Activated CD4-positive, alpha-beta T cell treated with anti-CD3 and anti-CD28 coated beads for 48 hours (primary cell): Measurements from ENCODE around the gene SMARCA1.

Experiments used
- DNase-seq: peaks from one replicate; pipeline ENCODE4 v3.0.0-alpha.2; 2020

SMARCA1 gene

DNA sequence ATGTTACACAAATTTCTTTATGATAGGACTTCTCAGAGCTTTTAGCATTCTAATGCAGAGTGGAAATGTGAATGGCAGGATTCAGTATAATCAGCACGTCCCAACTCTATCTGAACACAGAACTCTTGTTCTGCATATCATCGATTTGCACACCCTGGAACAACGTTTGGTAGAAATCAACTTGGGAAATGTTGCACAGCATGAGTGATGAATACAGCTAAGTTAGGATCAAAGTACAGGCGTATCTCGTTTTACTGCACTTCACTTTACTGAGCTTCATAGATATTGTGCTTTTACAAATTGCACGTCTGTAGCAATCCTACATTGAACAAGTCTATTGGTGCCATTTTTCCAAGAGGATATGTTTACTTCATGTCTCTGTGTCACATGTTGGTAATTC is 70.8 kb downstream of the SMARCA1 start:
- DNase-seq: no peak

- DNase-seq: no peak
Observed at GRCh38 chrX:129450123-129450522, 73.2 kb downstream of the SMARCA1 start.

DNA sequence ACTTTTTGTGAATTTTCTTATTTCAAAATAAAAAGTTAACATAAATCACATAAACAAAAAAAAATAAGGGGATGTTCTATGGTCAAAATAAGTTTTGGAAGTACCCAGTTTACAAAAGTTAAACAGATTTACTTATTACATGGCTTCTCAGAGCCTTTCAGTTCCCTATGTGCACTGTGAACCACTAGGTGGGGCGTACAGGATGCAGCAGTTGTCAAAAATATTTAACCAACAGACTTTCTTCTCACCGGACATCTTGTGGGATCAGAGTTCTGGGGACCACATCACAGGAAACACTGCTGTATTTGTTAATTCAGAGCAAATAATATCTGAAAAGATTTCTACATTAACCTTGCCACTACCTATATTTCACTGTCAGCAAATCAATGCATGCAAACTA is 74.1 kb downstream of the SMARCA1 start:
- DNase-seq: no peak

DNA sequence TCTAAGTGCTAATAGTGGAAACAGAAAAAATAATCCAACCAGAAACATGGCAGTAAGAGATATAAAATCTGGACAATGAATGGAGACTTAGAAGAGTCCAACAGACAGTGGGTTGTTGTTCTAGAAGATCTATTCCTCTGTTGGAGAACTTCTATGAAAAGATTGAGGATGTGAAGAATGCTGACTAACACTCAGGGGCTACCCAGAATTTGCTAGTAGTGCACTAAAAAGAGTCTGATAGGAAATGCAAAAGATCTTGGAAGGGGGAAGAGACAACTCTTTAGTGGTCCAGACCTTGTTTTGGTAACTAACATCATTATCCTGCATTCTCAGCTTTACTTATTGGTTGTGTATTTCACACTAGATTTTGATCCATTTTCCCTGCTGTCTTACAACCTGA is 77.9 kb downstream of the SMARCA1 start:
- no peak for DNase-seq

- DNase-seq: no peak
Observed at GRCh38 chrX:129433945-129434344, 89.3 kb downstream of the SMARCA1 start.

DNA sequence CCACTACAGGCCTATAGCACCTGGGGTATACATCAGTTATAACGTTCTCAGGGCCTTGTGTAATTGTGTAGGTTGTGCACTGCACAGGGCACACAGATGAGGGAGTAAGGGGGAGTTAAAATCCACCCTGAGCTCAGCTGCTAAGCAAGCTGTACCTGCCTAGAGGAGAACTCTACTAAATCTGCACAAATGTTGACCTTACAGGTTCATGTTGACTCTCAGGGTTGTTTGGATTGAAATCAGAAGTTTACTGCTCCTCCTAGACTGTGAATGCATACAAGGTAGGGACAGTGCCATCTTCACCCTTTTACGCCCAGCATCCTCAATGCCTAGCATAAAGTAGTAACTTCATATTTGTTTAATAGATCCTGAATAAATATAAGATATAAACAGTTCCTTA is 89.8 kb downstream of the SMARCA1 start:
- DNase-seq: no peak

DNA sequence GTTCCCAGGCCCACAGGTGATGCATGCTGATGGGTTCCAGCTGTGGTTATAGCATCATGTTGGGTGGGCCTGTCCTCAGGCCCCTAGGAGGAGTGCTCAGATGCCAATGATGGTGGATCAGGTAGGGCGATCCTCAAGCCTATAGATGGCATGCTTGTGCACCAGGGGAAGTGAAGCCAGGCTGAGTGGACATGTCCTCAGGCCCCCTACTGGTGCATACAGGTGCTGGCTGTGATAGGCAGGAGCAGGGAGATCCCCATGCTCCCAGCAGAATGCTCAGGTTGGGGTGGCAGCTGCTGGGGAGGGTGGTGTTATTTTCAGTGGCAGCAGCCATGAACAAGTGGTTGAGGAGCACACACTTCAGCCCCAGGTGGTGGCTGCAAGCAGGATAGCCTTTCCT is 96.0 kb downstream of the SMARCA1 start:
- DNase-seq: no peak

GRCh38 chrX:129423191-129423590 is 100.1 kb downstream of the SMARCA1 start:
- no peak for DNase-seq

GRCh38 chrX:129404670-129405008 is 118.7 kb downstream of the SMARCA1 start:
- DNase-seq: no peak

- DNase-seq: no peak
Observed at GRCh38 chrX:129403974-129404669, 119.2 kb downstream of the SMARCA1 start.
